Measurements from ENCODE around the gene NAV2.
A peak's percentile ranks its signal among the peaks of the same experiment; 100 is the strongest.

The NAV2 gene

DNA sequence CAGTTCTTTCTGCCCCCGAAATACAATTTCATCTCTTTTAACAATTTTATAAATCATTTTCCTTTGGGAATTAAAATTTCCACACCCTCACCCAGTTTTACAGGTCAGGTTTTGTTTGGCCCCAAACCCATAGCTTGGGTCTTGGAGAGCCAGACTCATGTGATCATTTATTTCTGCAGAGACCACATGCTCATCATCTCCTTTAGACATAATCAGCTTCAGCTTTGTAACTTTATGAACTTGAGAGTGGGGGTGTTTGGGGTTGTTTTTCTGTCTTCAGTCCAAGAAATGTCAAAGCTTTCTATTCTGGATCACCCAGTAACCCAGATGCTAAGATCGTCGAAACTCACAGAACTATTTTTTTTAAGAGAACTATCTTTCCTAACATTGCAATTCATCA lies 376.7 kb downstream of the NAV2 start:
- H3K9me3 ChIP-seq (replicated peaks; ENCODE audit: low read length): no peaks in the 10 kb centered on the region
- no peaks in the 10 kb centered on the region for H3K27me3 ChIP-seq (ENCODE audit: control insufficient read depth, insufficient read depth, low read length)
- peaks cover 92% of the 10 kb centered on the region for H3K36me3 ChIP-seq (ENCODE audit: insufficient read depth, low read length)
- H3K9ac ChIP-seq (ENCODE audit: low read depth, low read length): no peak overlapping the region
- no peak overlapping the region for H3K4me2 ChIP-seq (ENCODE audit: low read length)
- no peak overlapping the region for H3K4me3 ChIP-seq (ENCODE audit: low read length)
- peaks cover 22% of the 10 kb centered on the region for H3K4me1 ChIP-seq (ENCODE audit: control insufficient read depth, insufficient read depth, low read length)

- peaks cover 92% of the 10 kb centered on the region for H3K36me3 ChIP-seq (ENCODE audit: insufficient read depth, low read length)
Observed at GRCh38 chr11:20089796-20090653, 377.4 kb downstream of the NAV2 start.

GRCh38 chr11:20090654-20091374 lies 378.2 kb downstream of the NAV2 start:
- no peaks in the 10 kb centered on the region for H3K27me3 ChIP-seq (ENCODE audit: control insufficient read depth, insufficient read depth, low read length)
- H3K9me3 ChIP-seq (replicated peaks; ENCODE audit: low read length): no peaks in the 10 kb centered on the region
- no peak overlapping the region for H3K4me2 ChIP-seq (ENCODE audit: low read length)
- H3K4me1 ChIP-seq (ENCODE audit: control insufficient read depth, insufficient read depth, low read length): peaks cover 25% of the 10 kb centered on the region
- H3K36me3 ChIP-seq (ENCODE audit: insufficient read depth, low read length): peaks cover 92% of the 10 kb centered on the region
- no peak overlapping the region for H3K9ac ChIP-seq (ENCODE audit: low read depth, low read length)
- H3K4me3 ChIP-seq (ENCODE audit: low read length): no peak overlapping the region

More at GRCh38 chr11:20089796-20090653, 377.4 kb downstream of the NAV2 start:
- Histone ChIP-seq H3K27me3 (ENCODE audit: control insufficient read depth, insufficient read depth, low read length) (no peaks in the 10 kb centered on the region), H3K4me3 (ENCODE audit: low read length) (no peak overlapping the region), H3K4me1 (ENCODE audit: control insufficient read depth, insufficient read depth, low read length) (peaks cover 25% of the 10 kb centered on the region), H3K9me3 (replicated peaks; ENCODE audit: low read length) (no peaks in the 10 kb centered on the region), H3K4me2 (ENCODE audit: low read length) (no peak overlapping the region), H3K9ac (ENCODE audit: low read depth, low read length) (no peak overlapping the region)

- Histone ChIP-seq H3K4me2 (ENCODE audit: low read length) (no peak overlapping the region), H3K4me1 (ENCODE audit: control insufficient read depth, insufficient read depth, low read length) (peaks cover 54% of the 10 kb centered on the region), H3K9me3 (replicated peaks; ENCODE audit: low read length) (no peaks in the 10 kb centered on the region), H3K9ac (ENCODE audit: low read depth, low read length) (no peak overlapping the region), H3K4me3 (ENCODE audit: low read length) (no peak overlapping the region), H3K27me3 (ENCODE audit: control insufficient read depth, insufficient read depth, low read length) (no peaks in the 10 kb centered on the region), H3K36me3 (ENCODE audit: insufficient read depth, low read length) (peaks cover 90% of the 10 kb centered on the region)
Observed at GRCh38 chr11:20093775-20094174, 381.1 kb downstream of the NAV2 start.

DNA sequence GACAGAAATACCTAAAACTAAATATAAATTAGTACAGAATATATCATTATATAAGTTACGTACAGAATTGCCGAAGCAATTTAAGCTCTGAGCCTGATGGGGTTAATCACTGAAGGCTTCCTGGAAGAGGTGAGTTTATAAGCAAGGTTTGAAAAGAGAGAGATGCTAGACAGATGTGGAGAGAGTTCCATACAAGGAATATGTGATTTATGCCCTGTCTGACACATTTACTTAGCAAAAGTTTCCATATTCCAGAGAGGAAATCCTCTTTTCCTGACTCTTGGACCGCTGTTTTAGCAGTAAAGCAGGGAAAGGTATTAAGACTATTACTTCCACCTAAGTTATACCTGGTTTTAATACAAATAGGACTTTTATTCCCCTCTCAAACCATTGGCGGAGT lies 382.6 kb downstream of the NAV2 start:
- H3K4me2 ChIP-seq (ENCODE audit: low read length): no peak overlapping the region
- H3K36me3 ChIP-seq (ENCODE audit: insufficient read depth, low read length): peaks cover 90% of the 10 kb centered on the region
- no peaks in the 10 kb centered on the region for H3K27me3 ChIP-seq (ENCODE audit: control insufficient read depth, insufficient read depth, low read length)
- peaks cover 56% of the 10 kb centered on the region for H3K4me1 ChIP-seq (ENCODE audit: control insufficient read depth, insufficient read depth, low read length)
- H3K9me3 ChIP-seq (replicated peaks; ENCODE audit: low read length): no peaks in the 10 kb centered on the region
- no peak overlapping the region for H3K9ac ChIP-seq (ENCODE audit: low read depth, low read length)
- H3K4me3 ChIP-seq (ENCODE audit: low read length): no peak overlapping the region

- H3K27me3 ChIP-seq (ENCODE audit: control insufficient read depth, insufficient read depth, low read length): no peaks in the 10 kb centered on the region
- H3K9ac ChIP-seq (ENCODE audit: low read depth, low read length): peak overlapping the region; percentile 60
- H3K4me2 ChIP-seq (ENCODE audit: low read length): peak overlapping the region; percentile 71
- peak overlapping the region; percentile 7 for H3K4me3 ChIP-seq (ENCODE audit: low read length)
- H3K36me3 ChIP-seq (ENCODE audit: insufficient read depth, low read length): peaks cover 92% of the 10 kb centered on the region
- H3K9me3 ChIP-seq (replicated peaks; ENCODE audit: low read length): no peaks in the 10 kb centered on the region
- peaks cover 53% of the 10 kb centered on the region for H3K4me1 ChIP-seq (ENCODE audit: control insufficient read depth, insufficient read depth, low read length)
Observed at GRCh38 chr11:20097319-20098221, 384.9 kb downstream of the NAV2 start.

DNA sequence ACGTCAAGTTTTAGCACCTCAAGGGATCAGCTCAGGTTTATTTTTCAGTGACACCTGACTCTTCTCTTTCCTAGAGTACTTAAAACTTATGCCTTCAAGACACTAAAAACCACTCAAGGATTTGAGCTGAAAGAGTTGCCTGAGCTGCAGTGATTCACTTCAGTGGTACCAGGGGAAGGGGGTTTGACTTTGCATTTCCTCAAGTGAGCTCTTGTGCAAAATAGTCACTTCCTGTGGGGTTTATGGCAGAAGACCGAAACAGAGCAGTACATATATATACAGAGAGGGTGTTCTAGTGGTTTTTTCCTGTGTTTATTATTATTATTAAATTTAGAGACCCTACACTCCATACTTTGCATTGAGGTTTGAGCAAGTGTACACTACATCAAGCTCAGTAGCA lies 386.9 kb downstream of the NAV2 start:
- no peaks in the 10 kb centered on the region for H3K9me3 ChIP-seq (replicated peaks; ENCODE audit: low read length)
- H3K4me3 ChIP-seq (ENCODE audit: low read length): no peak overlapping the region
- no peak overlapping the region for H3K9ac ChIP-seq (ENCODE audit: low read depth, low read length)
- H3K4me1 ChIP-seq (ENCODE audit: control insufficient read depth, insufficient read depth, low read length): peaks cover 39% of the 10 kb centered on the region
- H3K4me2 ChIP-seq (ENCODE audit: low read length): no peak overlapping the region
- no peaks in the 10 kb centered on the region for H3K27me3 ChIP-seq (ENCODE audit: control insufficient read depth, insufficient read depth, low read length)
- H3K36me3 ChIP-seq (ENCODE audit: insufficient read depth, low read length): peaks cover 98% of the 10 kb centered on the region

DNA sequence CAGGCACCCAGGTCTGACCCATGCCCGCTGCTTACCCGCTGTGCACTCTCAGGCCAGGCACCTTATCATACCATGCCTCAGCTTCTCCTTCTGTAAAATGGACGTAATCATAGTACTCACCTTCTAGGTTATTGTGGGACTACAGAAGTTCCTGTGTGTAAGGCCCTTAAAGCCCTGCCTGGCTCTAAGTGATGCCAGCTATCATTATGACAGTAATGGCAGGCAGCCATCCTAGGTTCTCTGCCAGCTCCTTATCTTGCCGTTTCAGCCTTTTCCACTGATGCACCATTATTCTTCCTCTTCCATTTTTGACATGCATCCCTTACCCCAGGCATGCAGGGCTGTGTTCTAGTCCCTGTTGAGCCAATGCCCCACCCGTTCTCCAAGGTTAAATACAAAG lies 389.8 kb downstream of the NAV2 start:
- H3K36me3 ChIP-seq (ENCODE audit: insufficient read depth, low read length): peaks cover 87% of the 10 kb centered on the region
- no peak overlapping the region for H3K9ac ChIP-seq (ENCODE audit: low read depth, low read length)
- no peak overlapping the region for H3K4me3 ChIP-seq (ENCODE audit: low read length)
- no peaks in the 10 kb centered on the region for H3K9me3 ChIP-seq (replicated peaks; ENCODE audit: low read length)
- no peak overlapping the region for H3K4me2 ChIP-seq (ENCODE audit: low read length)
- H3K4me1 ChIP-seq (ENCODE audit: control insufficient read depth, insufficient read depth, low read length): peaks cover 22% of the 10 kb centered on the region
- H3K27me3 ChIP-seq (ENCODE audit: control insufficient read depth, insufficient read depth, low read length): no peaks in the 10 kb centered on the region

- Histone ChIP-seq H3K4me3 (ENCODE audit: low read length) (no peak overlapping the region), H3K4me1 (ENCODE audit: control insufficient read depth, insufficient read depth, low read length) (peaks cover 13% of the 10 kb centered on the region), H3K9ac (ENCODE audit: low read depth, low read length) (no peak overlapping the region), H3K4me2 (ENCODE audit: low read length) (no peak overlapping the region), H3K36me3 (ENCODE audit: insufficient read depth, low read length) (peaks cover 87% of the 10 kb centered on the region), H3K9me3 (replicated peaks; ENCODE audit: low read length) (no peaks in the 10 kb centered on the region), H3K27me3 (ENCODE audit: control insufficient read depth, insufficient read depth, low read length) (no peaks in the 10 kb centered on the region)
Observed at GRCh38 chr11:20103281-20103680, 390.6 kb downstream of the NAV2 start.

DNA sequence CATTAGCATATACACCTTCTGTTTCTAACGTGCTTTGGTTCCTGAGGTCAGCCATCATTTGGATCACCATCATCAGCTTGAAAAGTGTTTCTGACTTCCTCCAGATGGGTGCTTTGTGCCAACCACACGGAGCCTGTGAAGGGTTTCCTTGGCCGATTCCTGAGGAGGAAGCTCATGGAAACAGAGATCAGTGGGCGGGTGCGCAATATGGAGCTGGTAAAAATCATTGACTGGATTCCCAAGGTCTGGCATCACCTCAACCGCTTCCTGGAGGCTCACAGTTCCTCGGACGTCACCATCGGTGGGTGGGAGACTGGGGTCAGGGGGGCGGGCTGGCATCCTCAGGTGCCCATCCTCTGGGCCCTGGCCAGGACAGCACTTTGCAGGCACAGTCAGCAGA lies 392.8 kb downstream of the NAV2 start:
- H3K9ac ChIP-seq (ENCODE audit: low read depth, low read length): no peak overlapping the region
- H3K4me2 ChIP-seq (ENCODE audit: low read length): no peak overlapping the region
- no peaks in the 10 kb centered on the region for H3K9me3 ChIP-seq (replicated peaks; ENCODE audit: low read length)
- peaks cover 19% of the 10 kb centered on the region for H3K4me1 ChIP-seq (ENCODE audit: control insufficient read depth, insufficient read depth, low read length)
- no peaks in the 10 kb centered on the region for H3K27me3 ChIP-seq (ENCODE audit: control insufficient read depth, insufficient read depth, low read length)
- no peak overlapping the region for H3K4me3 ChIP-seq (ENCODE audit: low read length)
- peaks cover 84% of the 10 kb centered on the region for H3K36me3 ChIP-seq (ENCODE audit: insufficient read depth, low read length)

All from skeletal muscle satellite cell (primary cell).